ENCODE measurements around the gene FBXO2.

The FBXO2 gene

GRCh38 chr1:11682287-11682771 is 28.1 kb upstream of the FBXO2 start:
- DNase-seq (ENCODE audit: low read depth): no peak

- DNase-seq (ENCODE audit: low read depth): peak; percentile 58
Observed at GRCh38 chr1:11681071-11681771, 27.0 kb upstream of the FBXO2 start, which contains the start of gene MAD2L2. TSS of gene MAD2L2 (minus strand) at chr1:11681148. CDS start at chr1:11680601, 547 bp downstream.

DNA sequence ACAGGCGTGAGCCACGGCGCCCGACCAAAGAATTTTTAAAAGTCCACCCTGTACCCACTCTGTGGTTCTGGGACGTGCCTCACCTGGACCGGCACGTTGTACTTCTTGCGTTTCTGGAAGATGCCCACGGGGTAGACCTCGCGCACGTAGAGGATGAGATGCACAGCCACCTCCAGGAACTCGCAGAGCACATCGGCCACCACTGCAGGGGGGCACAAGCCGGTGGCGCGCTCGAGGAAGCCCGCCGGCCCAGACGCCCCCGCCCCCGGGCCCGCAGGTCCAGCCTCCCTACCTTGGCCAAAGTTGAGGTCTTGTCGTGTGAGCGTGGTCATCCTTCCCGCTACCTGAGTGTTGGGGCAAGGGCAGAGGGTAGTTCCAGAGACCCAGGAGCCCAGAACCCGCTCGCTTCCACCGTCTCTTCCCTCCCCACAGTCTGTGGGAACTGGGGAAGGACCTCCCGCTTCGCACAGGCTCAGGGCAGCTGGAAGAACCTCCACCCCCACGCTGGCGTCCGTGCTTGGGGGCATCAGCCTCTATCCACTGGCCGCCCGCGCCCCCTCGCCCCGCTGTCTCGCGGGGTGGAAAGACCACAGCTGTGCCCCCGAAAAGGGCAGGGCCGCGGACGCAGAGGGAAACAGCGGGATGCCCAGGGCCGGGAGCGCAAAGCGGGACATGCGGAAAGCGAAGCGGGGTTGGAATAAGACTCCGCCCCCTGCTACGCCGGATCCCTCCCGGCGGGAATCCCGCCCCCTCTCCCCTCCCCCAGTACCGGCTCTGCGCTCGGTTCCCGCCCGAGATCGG is 26.2 kb upstream of the FBXO2 start:
- no peak for DNase-seq (ENCODE audit: low read depth)

GRCh38 chr1:11678442-11678841 is 24.2 kb upstream of the FBXO2 start:
- no peak for DNase-seq (ENCODE audit: low read depth)

DNA sequence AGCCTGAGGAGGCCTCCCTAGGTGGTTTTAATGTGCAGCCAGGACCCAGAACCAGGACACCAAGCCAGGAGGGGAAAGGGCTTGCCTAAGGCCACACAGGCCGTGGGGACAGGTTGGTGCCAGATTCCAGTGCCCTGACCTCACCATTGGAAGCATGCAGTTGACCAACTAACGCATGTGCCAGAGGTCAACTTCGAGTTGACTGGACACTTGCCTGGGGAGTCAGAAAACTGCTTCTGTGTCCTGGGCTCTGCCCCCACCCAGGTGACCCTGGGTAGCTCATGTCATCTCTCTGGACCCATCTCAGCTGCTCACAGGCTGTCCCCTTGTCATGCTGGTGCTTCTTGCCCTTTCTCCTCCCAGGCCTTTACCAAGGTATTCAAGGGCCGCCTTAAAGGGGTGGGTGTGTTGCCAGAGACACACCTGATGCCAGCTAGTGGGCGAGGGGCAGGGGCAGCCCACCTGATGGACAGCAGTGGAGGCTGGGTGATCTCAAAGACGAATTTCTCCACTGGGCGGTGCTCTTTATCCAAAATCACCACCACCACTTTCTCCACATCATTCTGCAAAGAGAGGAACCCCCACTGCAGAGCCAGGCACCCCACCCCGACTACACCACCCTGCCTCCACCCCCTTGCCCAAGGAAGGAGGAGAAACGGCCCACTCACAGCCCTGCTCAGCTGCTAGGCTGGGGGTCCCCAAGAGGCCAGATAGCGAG is 22.3 kb upstream of the FBXO2 start:
- no peak for DNase-seq (ENCODE audit: low read depth)

DNA sequence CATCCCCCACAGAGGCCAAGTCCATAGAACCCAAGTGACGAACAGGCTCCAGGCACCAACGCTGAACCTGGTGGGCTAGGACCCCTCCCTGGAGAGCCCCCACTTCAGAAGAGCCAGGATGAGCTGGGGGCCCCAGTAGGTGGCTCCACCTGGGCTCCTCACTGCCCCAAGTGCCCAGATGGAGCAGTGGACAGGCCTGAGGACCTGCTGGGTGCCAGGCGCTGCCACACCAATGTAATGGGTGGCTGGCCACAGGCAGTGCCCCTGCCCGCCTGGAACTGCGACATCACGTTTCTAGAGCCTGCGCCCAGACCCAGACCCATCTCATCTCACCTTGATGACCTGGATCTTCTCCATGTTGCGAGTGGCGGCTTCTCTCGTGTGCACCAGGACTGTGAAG is 21.1 kb upstream of the FBXO2 start:
- DNase-seq (ENCODE audit: low read depth): no peak

DNA sequence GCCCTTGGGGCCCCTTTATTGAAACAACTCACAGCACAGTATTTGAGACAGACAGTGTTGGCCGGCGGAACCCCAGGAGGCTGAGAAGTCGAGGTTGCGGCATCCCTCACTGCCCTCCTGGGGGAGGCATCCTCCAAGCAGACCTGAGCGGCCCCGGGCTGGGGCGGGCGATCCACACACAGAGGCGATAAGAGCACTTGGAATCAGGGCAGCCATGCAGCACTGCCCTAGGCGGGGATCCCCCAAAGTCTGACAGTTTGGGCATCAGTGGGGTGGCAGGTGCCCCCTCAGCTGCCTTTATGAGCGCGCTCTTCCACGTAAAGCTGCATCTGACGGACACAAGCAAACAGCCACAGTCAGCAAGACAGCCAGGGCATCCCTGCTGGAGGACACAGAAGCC is 20.3 kb upstream of the FBXO2 start:
- no peak for DNase-seq (ENCODE audit: low read depth)

DNA sequence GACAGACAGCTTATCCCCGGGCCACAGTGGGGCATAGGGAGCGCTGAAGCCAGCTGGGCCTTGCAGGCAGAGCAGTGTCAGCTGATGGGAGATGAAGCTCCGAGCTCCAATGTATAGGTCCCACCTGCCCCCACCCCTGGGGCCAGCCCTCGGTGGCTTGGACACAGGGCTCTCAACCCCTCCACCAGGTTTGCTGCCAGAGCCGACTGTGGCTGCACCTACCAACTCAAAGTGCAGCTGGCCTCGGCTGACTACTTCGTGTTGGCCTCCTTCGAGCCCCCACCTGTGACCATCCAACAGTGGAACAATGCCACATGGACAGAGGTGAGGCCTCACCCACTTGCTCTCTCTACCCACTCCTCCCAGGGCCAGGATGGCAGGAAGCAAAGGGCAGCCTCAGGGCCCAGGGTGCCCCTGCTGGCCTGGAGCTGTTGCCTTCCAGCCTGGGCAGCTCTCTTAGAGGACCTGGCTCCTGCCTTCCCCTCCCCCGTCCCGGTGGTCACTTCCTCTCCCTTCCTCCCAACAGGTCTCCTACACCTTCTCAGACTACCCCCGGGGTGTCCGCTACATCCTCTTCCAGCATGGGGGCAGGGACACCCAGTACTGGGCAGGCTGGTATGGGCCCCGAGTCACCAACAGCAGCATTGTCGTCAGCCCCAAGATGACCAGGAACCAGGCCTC is 19.0 kb upstream of the FBXO2 start:
- DNase-seq (ENCODE audit: low read depth): no peak

DNA sequence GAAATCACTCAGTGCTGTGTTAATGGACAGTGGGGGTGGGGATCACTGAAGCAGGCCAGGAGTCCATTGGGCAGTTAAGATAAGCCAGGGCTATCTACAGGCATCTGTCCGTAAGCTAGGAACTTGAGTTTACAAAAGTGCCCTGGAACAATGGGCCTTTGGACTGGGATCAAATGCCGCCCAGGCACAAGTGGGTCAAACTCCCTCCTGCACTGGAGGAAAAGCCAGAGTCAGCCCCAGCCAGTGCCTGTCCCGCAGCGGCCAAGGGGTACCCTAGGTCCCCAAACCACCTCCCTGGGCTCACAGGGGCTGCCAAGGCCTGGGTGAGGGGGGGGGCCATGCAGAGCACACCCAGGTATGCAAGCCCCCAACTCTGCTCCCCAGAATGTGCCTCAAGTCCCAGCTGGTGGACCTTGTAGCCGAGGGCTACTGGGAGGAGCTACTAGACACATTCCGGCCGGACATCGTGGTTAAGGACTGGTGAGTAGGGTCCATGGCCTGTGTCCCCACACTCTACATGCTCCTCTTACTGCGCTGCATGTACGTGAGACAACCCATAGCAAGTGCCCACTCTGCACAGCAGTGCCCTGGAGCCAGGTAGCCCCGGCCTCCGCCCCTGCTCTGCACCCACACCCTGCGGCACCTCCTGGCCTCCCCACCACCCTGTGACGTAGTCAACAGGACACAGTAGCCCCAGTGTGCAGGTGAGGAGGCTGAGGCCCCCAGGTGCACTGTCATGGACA is 17.5 kb upstream of the FBXO2 start:
- DNase-seq (ENCODE audit: low read depth): no peak

DNA sequence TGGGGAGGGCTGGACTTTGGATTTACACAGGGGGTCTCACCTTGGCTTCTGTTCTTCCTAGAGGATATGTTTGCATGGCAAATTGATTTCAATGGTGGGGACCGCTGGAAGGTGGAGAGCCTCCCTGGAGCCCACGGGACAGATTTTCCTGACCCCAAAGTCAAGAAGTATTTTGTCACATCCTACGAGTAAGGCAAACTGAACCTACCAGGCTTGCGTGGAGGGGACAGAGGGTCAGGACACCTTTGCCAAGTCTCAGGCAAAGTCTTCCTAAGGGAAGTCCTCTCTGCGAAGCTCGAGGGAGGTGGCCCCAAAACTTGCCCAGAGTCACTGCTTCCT is 16.9 kb upstream of the FBXO2 start:
- DNase-seq (ENCODE audit: low read depth): no peak

DNA sequence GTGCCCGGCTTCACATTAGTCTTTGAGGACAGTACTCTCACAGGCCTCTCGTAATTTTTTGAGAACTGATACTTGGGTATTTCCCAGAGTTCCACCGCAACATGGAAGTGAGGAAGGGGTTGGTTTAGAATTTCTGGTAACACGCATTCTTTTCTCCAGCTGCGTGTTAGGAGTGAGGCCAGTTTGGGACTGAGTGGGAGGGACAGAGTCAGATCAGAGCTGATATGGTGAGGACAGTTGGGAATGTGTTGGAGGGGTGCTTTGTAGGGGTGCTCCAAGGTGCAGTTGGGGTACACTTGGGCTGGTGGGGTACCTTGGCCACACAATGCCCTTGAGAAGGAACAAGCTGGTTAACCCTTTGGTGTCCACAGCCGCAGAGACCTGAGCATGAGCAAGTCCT is 16.5 kb upstream of the FBXO2 start:
- no peak for DNase-seq (ENCODE audit: low read depth)

GRCh38 chr1:11668516-11668915 is 14.3 kb upstream of the FBXO2 start:
- DNase-seq (ENCODE audit: low read depth): no peak

DNA sequence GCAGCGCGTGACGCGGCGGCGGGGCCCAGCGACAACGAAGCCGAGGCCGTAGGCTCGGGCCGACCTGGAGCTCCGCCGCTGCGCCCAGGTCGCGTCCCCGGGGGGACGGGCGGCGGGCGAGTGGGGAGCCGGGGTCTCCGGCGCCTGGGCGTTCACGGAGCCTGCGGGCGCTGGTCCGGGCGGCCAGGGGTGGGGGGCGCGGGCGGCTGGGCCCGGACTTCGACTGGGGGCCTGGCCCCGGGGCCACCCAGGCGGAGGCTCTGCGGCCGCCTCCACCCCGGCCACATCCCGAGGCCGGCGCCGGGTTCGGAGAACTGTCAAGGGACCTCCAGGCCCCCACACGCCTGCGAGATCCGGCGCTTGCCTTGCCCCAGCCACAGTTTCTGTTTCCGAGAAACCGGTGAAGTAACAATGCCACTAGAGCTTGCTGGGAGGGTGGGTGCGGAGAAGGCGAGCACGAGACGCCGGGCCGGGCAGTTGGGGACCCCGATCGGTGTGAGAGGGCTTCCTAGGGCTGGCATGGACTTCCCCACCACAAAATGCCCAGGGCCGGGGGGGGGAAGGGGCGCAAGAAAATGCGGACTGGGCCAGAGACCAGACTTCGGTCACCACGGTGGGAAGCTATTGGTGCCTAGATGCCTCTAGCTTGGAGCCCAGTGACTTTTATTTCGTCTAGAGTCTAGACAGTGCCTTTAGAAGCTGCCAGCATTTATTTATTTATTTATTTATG is 10.3 kb upstream of the FBXO2 start:
- DNase-seq (ENCODE audit: low read depth): no peak

GRCh38 chr1:11661103-11661502 is 6.9 kb upstream of the FBXO2 start:
- no peak for DNase-seq (ENCODE audit: low read depth)

- DNase-seq (ENCODE audit: low read depth): no peak
Observed at GRCh38 chr1:11659748-11660147, 5.5 kb upstream of the FBXO2 start.

GRCh38 chr1:11658542-11658941 is 4.3 kb upstream of the FBXO2 start:
- DNase-seq (ENCODE audit: low read depth): no peak

GRCh38 chr1:11657654-11658053 is 3.4 kb upstream of the FBXO2 start:
- DNase-seq (ENCODE audit: low read depth): no peak

DNA sequence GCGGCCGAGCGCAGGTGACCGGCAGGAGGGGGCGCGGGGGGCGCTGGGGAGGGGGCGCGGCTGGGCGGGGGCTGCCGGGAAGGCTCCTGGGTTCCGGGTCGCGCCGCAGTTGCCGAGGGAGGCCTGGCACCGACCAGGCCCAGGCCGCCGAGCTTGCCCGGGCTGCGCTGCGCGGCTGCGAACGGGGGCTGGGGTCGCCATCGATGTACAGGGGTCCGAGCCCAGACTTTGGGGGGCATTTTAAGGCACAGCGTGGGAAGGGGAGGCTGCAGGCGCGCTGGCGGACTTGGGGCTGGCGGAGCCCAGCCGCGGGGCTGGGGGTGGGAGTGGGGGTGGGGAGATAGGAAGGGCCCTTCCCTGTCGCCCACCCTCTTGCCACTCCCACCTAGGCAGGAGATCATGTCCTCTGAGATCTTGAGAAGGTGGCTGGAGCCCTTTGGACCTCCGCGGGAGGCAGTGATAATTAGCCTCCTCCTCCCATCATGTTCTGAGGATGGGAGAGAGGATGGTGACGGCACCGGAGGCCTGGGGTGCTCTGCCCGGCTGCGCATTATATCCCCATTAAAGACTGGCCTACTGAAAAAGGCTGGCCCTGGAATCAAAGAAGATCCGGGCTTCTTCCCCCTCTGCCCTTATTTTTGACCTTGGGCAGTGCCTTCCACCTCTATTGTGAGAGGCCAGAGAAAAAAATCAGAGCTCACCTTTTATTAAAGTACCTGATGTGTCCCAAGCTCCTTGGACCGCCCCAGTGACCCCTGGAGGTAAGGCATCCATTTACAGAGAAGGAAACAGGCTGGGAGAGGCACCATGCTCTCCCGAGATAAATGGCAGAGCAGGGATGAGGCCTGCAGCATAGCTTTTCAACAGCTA is 945 bp upstream of the FBXO2 start:
- no peak for DNase-seq (ENCODE audit: low read depth)

- DNase-seq (ENCODE audit: low read depth): no peak
Observed at GRCh38 chr1:11653861-11654136, 430 bp downstream of the FBXO2 start.
